Measurements from ENCODE around the gene ATP2B1. TPM values are rescaled to one million over a fixed set of nuclear protein-coding genes. Genes with fewer than 3 reads are reported as not detected.

Gene ATP2B1
- total RNA-seq, 1 donor: 56.8 TPM

DNA sequence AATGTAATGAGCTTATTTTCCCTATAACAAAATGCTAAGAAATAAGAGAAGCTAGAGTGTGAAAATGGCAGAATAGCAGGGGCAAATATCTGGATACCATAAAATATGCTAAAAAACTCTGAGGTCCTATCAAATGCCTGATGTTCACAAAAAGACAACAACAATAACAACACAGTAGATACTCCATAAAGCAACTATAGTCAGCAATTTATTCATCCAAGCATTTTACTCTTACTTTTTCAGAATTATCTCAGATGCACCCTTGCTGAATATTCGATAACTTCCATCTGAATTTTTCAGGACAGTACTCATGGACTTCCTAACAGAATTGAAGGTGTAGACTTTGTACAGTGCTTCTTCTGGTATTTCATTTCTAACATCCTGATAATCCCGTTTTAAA, 88.9 kb downstream of the ATP2B1 start:
- TF ChIP-seq CTCF (IDR thresholded peaks at IDR 0.05; ENCODE audit: insufficient read depth, low read length): no peak
- no peak for DNase-seq (ENCODE audit: low read depth)

DNA sequence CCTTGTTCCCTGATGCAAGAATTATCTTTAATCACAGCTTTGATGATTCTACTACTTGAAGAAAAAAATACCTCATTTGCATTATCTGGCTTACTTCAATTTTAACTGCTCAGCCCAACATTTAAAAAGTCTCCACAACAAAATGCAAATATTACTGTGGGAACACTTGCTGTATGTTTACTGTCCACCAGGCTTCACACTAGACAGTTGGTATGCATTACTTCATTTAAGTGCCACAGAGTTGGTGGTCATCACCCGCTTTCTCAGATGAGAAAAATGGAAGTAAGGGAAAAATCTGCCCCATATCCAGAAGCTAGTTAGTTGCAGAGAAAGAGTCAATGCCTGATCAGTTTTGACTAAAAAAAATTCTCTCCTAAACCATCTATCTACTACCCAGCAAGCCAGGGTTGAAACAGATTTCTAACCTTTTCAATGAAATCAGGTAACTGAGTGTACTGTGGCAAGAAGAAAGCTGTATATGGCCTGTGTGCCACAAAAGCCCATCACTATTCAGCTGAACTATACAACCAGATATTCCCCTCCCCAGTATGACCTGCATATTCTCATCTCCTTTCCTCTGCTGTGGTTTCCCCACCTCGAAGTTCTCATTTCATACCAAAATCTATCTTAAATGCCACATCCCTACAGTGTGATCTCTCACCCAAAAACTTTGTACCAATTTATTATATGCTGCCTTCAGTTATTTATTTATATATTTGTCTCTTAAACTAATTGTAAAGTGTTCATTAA, 90.3 kb downstream of the ATP2B1 start:
- no peak overlapping the region for H3K4me3 ChIP-seq (ENCODE audit: low read depth, low read length)
- no peak for DNase-seq (ENCODE audit: low read depth)
- no peak for TF ChIP-seq CTCF (IDR thresholded peaks at IDR 0.05; ENCODE audit: insufficient read depth, low read length)

More for the DNA sequence above, 88.9 kb downstream of the ATP2B1 start:
- no peak overlapping the region for H3K4me3 ChIP-seq (ENCODE audit: low read depth, low read length)

DNA sequence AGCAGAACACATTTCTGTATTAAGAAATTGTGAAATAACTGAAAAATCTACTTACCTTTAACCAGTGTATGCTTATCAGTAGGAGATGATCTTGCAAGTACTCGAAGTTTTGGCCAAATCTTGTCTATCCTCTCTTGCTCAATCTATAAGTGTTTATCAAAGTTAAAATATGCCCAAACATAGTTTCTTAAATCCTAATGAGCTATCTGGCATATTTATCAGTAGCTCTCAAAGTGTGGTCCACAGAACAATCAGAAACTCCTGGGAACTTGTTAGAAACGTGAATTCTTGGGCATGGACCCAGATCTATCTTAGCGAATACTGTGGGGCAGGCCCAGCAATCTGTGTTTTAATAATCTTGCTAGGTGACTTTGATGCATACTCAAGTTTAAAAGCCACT, 98.3 kb downstream of the ATP2B1 start:
- peak; percentile 8 for DNase-seq (ENCODE audit: low read depth)
- TF ChIP-seq CTCF (IDR thresholded peaks at IDR 0.05; ENCODE audit: insufficient read depth, low read length): no peak
- H3K4me3 ChIP-seq (ENCODE audit: low read depth, low read length): no peak overlapping the region

DNA sequence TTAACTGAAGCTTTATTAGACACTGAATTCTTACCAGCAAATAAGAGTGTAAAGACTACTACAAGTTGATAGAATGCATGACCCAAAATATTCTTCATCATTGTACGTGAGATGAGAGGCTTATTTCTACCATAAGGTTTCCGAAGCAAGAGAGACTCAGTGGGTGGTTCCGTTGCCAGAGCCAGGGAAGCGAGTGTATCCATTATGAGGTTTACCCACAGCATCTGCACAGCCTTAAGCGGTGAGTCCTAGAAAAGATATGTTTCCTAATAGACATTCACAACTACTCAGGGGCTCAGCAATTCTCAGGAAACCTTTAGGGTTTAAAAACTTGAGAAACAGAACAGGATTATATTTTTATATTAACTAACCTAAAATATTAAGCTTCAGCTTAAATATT, 105.0 kb downstream of the ATP2B1 start:
- no peak overlapping the region for H3K4me3 ChIP-seq (ENCODE audit: low read depth, low read length)
- no peak for DNase-seq (ENCODE audit: low read depth)
- TF ChIP-seq CTCF (IDR thresholded peaks at IDR 0.05; ENCODE audit: insufficient read depth, low read length): no peak

GRCh38 chr12:89597770-89598169, 110.9 kb downstream of the ATP2B1 start:
- no peak for DNase-seq (ENCODE audit: low read depth)
- TF ChIP-seq CTCF (IDR thresholded peaks at IDR 0.05; ENCODE audit: insufficient read depth, low read length): no peak
- H3K4me3 ChIP-seq (ENCODE audit: low read depth, low read length): no peak overlapping the region

GRCh38 chr12:89597210-89597609, 111.4 kb downstream of the ATP2B1 start:
- no peak for DNase-seq (ENCODE audit: low read depth)
- no peak for TF ChIP-seq CTCF (IDR thresholded peaks at IDR 0.05; ENCODE audit: insufficient read depth, low read length)
- no peak overlapping the region for H3K4me3 ChIP-seq (ENCODE audit: low read depth, low read length)

DNA sequence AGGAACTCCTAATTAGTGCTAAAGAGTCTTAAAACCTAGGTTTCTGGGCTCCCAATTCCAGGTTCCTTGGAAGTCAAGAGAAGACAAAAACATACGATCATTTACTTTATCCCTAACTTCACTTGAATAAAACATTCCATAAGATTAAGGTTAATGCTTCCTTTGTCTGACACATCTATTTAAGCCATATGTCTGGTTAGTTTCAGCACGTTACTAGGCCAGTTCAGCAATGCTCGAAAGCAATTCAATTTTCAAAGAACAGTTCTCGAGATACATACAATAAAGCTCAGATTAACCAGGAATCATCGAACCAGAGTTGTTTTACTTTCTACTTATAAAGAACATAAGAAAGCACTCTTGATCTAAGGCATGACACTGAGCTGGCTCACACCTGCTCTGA, 114.8 kb downstream of the ATP2B1 start:
- H3K4me3 ChIP-seq (ENCODE audit: low read depth, low read length): no peak overlapping the region
- DNase-seq (ENCODE audit: low read depth): no peak
- no peak for TF ChIP-seq CTCF (IDR thresholded peaks at IDR 0.05; ENCODE audit: insufficient read depth, low read length)
